RWPE2 (cell line): ENCODE data around the gene CACFD1.

Experiments used
- ATAC-seq: fragments of 200-7000 bp; cut with Tn5 transposase; 3 replicates; pipeline ENCODE4 v1.9.1; 2021; ENCODE audit warnings: low read depth
- DNase-seq: peaks from one replicate; pipeline ENCODE4 v3.0.0-alpha.2; 2020; ENCODE audit warnings: low spot score
- H3K27ac ChIP-seq: fragments of 450-650 bp; 2 replicates; pipeline ENCODE4 v1.5.1; 2017; ENCODE audit warnings: mild to moderate bottlenecking; ENCODE audit not compliant: poor library complexity, severe bottlenecking
- H3K27me3 ChIP-seq: fragments of 250-450 bp; sonication (Bioruptor Pico); 2 replicates; pipeline ENCODE4 v1.5.1; 2021; ENCODE audit warnings: mild to moderate bottlenecking, moderate library complexity; ENCODE audit not compliant: insufficient read depth, poor library complexity, severe bottlenecking
- H3K36me3 ChIP-seq: fragments of 250-450 bp; sonication (Bioruptor Pico); 2 replicates; pipeline ENCODE4 v1.5.1; 2020; ENCODE audit warnings: low read depth, mild to moderate bottlenecking, moderate library complexity
- H3K4me1 ChIP-seq: fragments of 250-450 bp; sonication (Bioruptor Pico); 2 replicates; pipeline ENCODE4 v1.5.1; 2021; ENCODE audit warnings: mild to moderate bottlenecking, moderate library complexity; ENCODE audit not compliant: insufficient read depth, poor library complexity, severe bottlenecking
- H3K4me3 ChIP-seq: fragments of 250-450 bp; sonication (Bioruptor Pico); 2 replicates; pipeline ENCODE4 v1.5.1; 2021; ENCODE audit warnings: mild to moderate bottlenecking, moderate library complexity; ENCODE audit not compliant: severe bottlenecking
- H3K9me3 ChIP-seq: fragments of 250-450 bp; sonication (Bioruptor Pico); 2 replicates; pipeline ENCODE4 v1.5.1; 2021; ENCODE audit warnings: mild to moderate bottlenecking, moderate library complexity; ENCODE audit not compliant: severe bottlenecking
- TF ChIP-seq, protein P1 (sequence below): fragments of 450-650 bp; IDR thresholded peaks from one replicate; pipeline ENCODE4 v1.5.1; 2017; ENCODE audit warnings: mild to moderate bottlenecking, moderate library complexity; ENCODE audit not compliant: poor library complexity, severe bottlenecking

CACFD1 gene

DNA sequence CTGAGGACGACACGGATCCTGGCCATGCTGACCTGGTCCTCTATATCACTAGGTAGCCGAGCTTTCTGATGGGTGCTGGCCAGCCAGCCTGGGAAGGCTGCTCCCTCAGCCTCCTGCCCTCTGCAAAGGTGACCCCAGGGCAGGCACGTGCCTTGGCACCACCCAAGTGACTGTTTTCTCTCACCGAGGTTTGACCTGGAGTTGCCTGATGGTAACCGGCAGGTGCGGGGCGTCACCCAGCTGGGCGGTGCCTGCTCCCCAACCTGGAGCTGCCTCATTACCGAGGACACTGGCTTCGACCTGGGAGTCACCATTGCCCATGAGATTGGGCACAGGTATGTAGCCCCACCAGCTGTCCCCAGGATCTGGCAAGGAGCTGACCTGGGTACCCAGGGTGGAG, 33.8 kb upstream of the CACFD1 start:
- Histone ChIP-seq H3K4me3 (no peak overlapping the region), H3K27me3 (no peaks in the 10 kb centered on the region), H3K36me3 (no peaks in the 10 kb centered on the region), H3K27ac (no peak overlapping the region), H3K4me1 (no peaks in the 10 kb centered on the region), H3K9me3 (no peaks in the 10 kb centered on the region)
- ATAC-seq, result no peak
- TF ChIP-seq, protein P1, sequence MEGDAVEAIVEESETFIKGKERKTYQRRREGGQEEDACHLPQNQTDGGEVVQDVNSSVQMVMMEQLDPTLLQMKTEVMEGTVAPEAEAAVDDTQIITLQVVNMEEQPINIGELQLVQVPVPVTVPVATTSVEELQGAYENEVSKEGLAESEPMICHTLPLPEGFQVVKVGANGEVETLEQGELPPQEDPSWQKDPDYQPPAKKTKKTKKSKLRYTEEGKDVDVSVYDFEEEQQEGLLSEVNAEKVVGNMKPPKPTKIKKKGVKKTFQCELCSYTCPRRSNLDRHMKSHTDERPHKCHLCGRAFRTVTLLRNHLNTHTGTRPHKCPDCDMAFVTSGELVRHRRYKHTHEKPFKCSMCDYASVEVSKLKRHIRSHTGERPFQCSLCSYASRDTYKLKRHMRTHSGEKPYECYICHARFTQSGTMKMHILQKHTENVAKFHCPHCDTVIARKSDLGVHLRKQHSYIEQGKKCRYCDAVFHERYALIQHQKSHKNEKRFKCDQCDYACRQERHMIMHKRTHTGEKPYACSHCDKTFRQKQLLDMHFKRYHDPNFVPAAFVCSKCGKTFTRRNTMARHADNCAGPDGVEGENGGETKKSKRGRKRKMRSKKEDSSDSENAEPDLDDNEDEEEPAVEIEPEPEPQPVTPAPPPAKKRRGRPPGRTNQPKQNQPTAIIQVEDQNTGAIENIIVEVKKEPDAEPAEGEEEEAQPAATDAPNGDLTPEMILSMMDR, result no peak
- DNase-seq, result no peak

DNA sequence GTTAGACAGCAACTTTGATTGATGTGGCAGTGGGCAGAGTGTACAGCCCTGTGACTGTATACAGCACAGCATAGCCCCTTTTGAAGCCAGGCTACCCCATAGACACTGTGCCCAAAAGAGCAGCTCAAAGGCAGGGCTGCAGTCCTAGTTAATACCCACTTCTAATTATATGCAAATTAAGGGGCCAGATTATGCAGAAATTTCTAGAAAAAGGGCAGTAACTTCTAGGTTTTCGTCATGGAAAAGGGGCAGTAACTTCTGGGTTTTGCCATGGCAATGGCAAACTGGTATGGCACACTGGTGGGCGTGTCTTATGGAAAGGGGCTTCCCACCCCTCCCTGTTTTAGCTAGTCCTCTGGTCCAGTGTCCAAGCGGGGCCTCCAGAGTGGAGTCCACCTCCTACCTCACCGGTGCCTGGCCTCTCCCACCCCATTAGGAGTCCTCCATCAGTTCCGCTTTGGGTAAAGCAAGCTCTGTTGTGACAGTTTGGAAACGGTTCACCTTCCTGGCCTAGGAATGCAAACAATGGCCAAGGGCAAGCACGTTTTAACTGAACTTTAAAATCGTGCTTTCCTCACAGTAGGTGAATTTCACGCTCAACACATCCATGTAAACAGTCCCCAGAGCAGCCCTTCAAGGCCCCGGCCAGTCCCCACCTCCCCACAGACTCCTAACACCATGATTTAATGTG, 32.0 kb upstream of the CACFD1 start:
- H3K4me3 ChIP-seq, result no peak overlapping the region
- no peaks in the 10 kb centered on the region for H3K27me3 ChIP-seq
- ATAC-seq (no peak), DNase-seq (no peak)
- TF ChIP-seq, protein P1, result no peak
- H3K36me3 ChIP-seq, result no peaks in the 10 kb centered on the region
- no peak overlapping the region for H3K27ac ChIP-seq
- no peaks in the 10 kb centered on the region for H3K4me1 ChIP-seq
- no peaks in the 10 kb centered on the region for H3K9me3 ChIP-seq

GRCh38 chr9:133428617-133429101, 31.1 kb upstream of the CACFD1 start:
- Histone ChIP-seq H3K27me3 (no peaks in the 10 kb centered on the region), H3K9me3 (no peaks in the 10 kb centered on the region), H3K4me3 (peak overlapping the region; percentile 33), H3K4me1 (no peaks in the 10 kb centered on the region), H3K36me3 (no peaks in the 10 kb centered on the region), H3K27ac (no peak overlapping the region)
- ATAC-seq (peak; percentile 76), DNase-seq (no peak)
- TF ChIP-seq, protein P1, result no peak

DNA sequence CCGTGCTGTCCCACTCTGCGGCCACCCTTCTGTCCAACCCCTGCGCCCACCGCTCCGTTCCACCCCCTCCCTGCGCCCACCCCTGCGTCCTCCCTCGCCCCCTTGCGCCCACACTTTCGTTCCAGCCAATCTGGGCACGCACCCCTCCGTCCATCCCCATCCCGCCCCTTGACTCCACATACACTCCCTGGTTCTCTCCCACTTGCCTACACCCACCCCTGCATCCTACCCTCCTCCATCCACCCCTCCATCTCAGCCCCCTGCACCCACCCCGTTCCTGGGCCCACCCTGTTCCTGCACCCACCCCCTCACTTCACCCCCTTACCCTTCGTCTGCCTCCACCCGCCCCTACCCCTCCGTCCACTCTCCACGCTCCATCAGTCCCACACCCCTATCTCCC, 30.6 kb upstream of the CACFD1 start:
- Histone ChIP-seq H3K36me3 (no peaks in the 10 kb centered on the region), H3K4me3 (no peak overlapping the region), H3K4me1 (no peaks in the 10 kb centered on the region), H3K27ac (no peak overlapping the region), H3K9me3 (no peaks in the 10 kb centered on the region), H3K27me3 (no peaks in the 10 kb centered on the region)
- ATAC-seq (no peak), DNase-seq (no peak)
- TF ChIP-seq, protein P1, result no peak

GRCh38 chr9:133429641-133430161, 30.1 kb upstream of the CACFD1 start:
- no peaks in the 10 kb centered on the region for H3K27me3 ChIP-seq
- TF ChIP-seq, protein P1, result no peak

More at GRCh38 chr9:133429641-133430161, 30.1 kb upstream of the CACFD1 start:
- peak; percentile 56 for ATAC-seq
- H3K36me3 ChIP-seq, result no peaks in the 10 kb centered on the region
- DNase-seq, result no peak
- H3K9me3 ChIP-seq, result no peaks in the 10 kb centered on the region
- H3K27ac ChIP-seq, result no peak overlapping the region
- H3K4me1 ChIP-seq, result no peaks in the 10 kb centered on the region
- H3K4me3 ChIP-seq, result no peak overlapping the region
